ENCODE measurements around the gene CCDC50.

DNA sequence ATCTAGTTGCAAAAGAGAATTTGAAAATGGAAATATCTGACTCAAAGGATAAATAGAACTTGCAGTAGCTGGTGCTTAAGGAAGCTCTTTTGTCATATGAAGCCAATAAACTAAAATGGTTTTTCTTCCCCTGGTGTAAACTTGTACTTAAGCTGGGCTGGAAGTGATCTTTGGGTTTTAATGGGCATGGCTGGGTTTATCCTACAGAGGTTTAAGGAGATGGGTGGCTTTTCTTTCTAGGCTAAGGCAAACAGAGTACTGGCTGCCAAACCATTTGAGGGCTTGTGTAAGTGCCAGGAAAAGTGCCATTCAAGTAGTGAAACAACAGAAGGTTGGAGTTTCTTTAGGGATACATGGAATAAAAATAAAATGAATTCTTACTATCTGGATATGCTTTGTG, 13.2 kb downstream of the CCDC50 start:
- TF ChIP-seq, protein P1, sequence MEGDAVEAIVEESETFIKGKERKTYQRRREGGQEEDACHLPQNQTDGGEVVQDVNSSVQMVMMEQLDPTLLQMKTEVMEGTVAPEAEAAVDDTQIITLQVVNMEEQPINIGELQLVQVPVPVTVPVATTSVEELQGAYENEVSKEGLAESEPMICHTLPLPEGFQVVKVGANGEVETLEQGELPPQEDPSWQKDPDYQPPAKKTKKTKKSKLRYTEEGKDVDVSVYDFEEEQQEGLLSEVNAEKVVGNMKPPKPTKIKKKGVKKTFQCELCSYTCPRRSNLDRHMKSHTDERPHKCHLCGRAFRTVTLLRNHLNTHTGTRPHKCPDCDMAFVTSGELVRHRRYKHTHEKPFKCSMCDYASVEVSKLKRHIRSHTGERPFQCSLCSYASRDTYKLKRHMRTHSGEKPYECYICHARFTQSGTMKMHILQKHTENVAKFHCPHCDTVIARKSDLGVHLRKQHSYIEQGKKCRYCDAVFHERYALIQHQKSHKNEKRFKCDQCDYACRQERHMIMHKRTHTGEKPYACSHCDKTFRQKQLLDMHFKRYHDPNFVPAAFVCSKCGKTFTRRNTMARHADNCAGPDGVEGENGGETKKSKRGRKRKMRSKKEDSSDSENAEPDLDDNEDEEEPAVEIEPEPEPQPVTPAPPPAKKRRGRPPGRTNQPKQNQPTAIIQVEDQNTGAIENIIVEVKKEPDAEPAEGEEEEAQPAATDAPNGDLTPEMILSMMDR (IDR thresholded peaks at IDR 0.05 in 2 of 3, conservative IDR thresholded peaks at IDR 0.05 in 1 of 3; ENCODE audit: control insufficient read depth in 2 of 3, extremely low read depth in 1 of 3, insufficient read depth in 1 of 3, low read depth in 3 of 3, low read length in 3 of 3), result no peak
- TF ChIP-seq POLR2A (IDR thresholded peaks at IDR 0.05; ENCODE audit: low read depth, low read length) (no peak), NR2C1 (IDR thresholded peaks at IDR 0.05) (no peak), POLR2AphosphoS5 (IDR thresholded peaks at IDR 0.05; ENCODE audit: low read length) (no peak), FOXM1 (IDR thresholded peaks at IDR 0.05; ENCODE audit: low read depth, low read length) (no peak), CHD2 (IDR thresholded peaks at IDR 0.05; ENCODE audit: borderline replicate concordance, low read depth, low read length) (no peak), HDAC6 (IDR thresholded peaks at IDR 0.05; ENCODE audit: unreplicated experiment) (no peak), GABPA (IDR thresholded peaks at IDR 0.05; ENCODE audit: low read depth) (no peak), ATF3 (IDR thresholded peaks at IDR 0.05; ENCODE audit: borderline replicate concordance, extremely low read depth, low read depth, low read length) (no peak), CEBPB (IDR thresholded peaks at IDR 0.05; ENCODE audit: borderline replicate concordance in 1 of 2, low read depth in 2 of 2, low read length in 2 of 2) (no peak)
- TF ChIP-seq, protein P2, sequence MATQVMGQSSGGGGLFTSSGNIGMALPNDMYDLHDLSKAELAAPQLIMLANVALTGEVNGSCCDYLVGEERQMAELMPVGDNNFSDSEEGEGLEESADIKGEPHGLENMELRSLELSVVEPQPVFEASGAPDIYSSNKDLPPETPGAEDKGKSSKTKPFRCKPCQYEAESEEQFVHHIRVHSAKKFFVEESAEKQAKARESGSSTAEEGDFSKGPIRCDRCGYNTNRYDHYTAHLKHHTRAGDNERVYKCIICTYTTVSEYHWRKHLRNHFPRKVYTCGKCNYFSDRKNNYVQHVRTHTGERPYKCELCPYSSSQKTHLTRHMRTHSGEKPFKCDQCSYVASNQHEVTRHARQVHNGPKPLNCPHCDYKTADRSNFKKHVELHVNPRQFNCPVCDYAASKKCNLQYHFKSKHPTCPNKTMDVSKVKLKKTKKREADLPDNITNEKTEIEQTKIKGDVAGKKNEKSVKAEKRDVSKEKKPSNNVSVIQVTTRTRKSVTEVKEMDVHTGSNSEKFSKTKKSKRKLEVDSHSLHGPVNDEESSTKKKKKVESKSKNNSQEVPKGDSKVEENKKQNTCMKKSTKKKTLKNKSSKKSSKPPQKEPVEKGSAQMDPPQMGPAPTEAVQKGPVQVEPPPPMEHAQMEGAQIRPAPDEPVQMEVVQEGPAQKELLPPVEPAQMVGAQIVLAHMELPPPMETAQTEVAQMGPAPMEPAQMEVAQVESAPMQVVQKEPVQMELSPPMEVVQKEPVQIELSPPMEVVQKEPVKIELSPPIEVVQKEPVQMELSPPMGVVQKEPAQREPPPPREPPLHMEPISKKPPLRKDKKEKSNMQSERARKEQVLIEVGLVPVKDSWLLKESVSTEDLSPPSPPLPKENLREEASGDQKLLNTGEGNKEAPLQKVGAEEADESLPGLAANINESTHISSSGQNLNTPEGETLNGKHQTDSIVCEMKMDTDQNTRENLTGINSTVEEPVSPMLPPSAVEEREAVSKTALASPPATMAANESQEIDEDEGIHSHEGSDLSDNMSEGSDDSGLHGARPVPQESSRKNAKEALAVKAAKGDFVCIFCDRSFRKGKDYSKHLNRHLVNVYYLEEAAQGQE (IDR thresholded peaks at IDR 0.05; ENCODE audit: low read depth, low read length), result no peak

Measured in GM12878 (cell line).